Stimulated activated CD4-positive, alpha-beta T cell treated with anti-CD3 and anti-CD28 coated beads, Interleukin-1b, Interleukin-23, amount 100 ng/mL, for 1 hour (primary cell): ENCODE data around the gene TCF20.
A peak's percentile ranks its signal among the peaks of the same experiment; 100 is the strongest.

Experiments
- DNase-seq, 2 donors: peaks; one replicate each; pipeline ENCODE4 v3.0.0-alpha.2; 2020; ENCODE audit warnings: low read depth in 2 of 2

The TCF20 gene

GRCh38 chr22:42282252-42282942 lies 11.9 kb upstream of the TCF20 start:
- DNase-seq, result no peak

DNA sequence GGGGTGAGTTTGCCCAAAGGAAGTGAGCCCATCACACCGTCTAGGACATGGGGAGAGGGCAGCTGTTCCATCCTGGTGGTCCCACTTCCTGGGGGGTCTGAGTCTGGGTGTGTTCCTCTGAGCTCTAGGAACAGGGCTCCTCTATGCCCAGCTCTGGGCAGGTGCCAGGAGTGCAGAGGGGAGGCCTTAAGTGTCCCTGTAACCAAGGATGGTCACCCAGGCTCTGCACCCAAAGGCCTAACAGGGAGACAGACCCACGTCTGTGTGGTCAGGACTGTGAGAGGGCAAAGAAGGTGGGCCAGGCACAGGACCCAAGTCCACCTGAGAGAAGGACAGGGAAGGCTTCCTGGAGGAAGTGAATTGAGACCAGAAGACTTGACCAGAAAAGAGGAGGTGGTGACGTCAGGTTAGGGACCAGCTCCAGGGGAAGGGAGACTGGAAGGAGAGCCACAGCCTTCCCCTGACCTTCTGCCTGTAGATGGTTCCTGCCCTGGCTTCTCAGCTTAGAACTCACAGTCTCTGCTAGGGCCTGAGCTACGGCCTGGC lies 11.3 kb upstream of the TCF20 start:
- no peak for DNase-seq

GRCh38 chr22:42281284-42281683 lies 10.8 kb upstream of the TCF20 start:
- no peak for DNase-seq

GRCh38 chr22:42280836-42281235 lies 10.4 kb upstream of the TCF20 start:
- no peak for DNase-seq

GRCh38 chr22:42280140-42280539 lies 9.7 kb upstream of the TCF20 start:
- no peak for DNase-seq

DNA sequence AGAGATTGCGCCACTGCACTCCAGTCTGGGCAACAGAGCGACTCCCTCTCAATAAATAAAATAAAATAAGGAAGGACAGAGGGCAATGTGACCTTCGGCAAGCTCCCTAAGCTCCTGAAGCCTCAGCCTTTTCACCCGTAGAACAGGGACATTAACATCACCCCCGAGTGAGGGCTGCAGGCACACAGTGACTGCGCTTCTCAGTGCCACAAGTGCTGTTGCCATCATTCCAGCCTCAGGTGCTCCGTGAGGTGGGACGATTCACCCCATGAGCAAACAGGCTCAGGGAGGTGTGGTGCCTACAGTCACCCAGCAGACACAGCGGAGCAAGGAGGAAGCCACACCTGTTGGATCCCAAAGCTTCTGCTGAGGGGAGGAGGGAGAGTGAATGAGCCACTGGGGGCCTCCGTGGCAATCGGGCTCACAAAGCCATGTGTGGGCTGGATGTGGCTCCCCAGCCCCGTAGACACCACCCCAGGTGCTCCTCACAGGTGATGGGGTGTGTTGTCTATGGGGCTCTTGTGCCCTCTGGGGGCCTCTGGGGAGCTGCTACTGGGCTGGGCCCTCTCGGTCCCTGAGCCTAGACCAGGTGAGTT lies 9.1 kb upstream of the TCF20 start:
- DNase-seq, result no peak

- DNase-seq, result no peak
These were observed 7.7 kb upstream of the TCF20 start for GRCh38 chr22:42277988-42278776.

- no peak for DNase-seq
These were observed 6.8 kb upstream of the TCF20 start for GRCh38 chr22:42277232-42277753.

DNA sequence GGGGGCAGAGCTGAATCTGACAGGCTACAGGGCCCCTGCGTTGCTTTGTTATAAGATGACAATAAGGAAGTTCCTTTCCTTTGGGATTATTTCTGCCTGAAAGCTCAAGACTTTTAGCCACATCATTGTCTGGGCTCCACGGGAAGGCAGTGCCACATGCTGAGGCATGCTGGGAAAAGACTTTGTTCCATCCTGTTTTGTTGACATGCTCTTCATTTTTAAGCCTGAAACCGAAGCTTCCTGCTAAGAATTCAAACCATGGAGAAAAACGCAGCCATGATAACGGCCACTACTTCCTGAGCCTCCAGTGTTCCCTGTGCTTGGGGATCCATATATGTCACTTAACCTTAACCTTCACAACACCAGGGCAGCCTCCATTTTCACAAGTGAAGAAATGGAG lies 5.5 kb upstream of the TCF20 start:
- no peak for DNase-seq

GRCh38 chr22:42275176-42275575 lies 4.7 kb upstream of the TCF20 start:
- DNase-seq, result no peak

DNA sequence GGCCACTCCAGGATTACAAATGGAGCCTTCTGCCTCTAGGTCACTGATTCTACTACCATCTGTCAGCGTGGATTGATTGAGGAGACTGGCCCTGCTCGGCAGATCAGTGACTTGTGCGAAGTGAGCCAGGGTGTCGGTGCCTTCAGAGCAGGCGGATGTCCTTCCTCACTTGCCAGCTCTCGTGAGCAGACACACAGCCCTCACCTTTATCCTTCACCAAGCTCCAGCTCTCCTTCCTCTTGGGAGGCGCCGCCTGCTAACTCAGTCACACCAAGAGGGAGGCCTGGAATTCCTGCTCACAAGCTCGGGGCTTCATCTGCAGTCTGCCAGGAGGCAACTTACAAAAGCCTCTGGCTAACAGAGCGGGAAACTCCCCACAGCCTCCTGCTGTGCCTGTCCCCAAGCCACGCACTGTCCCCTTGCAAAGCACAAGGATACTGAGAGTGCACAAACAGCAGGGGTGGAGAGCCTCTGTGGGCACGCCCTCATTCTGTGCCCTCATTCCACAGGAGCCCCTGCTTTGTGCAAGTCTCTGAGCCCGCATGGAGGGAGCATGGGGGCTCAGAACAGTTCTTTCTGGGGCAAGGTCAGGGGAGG lies 3.5 kb upstream of the TCF20 start:
- no peak for DNase-seq

GRCh38 chr22:42272431-42272999 lies 2.1 kb upstream of the TCF20 start:
- no peak for DNase-seq

GRCh38 chr22:42271906-42272305 lies 1.5 kb upstream of the TCF20 start:
- no peak for DNase-seq

DNA sequence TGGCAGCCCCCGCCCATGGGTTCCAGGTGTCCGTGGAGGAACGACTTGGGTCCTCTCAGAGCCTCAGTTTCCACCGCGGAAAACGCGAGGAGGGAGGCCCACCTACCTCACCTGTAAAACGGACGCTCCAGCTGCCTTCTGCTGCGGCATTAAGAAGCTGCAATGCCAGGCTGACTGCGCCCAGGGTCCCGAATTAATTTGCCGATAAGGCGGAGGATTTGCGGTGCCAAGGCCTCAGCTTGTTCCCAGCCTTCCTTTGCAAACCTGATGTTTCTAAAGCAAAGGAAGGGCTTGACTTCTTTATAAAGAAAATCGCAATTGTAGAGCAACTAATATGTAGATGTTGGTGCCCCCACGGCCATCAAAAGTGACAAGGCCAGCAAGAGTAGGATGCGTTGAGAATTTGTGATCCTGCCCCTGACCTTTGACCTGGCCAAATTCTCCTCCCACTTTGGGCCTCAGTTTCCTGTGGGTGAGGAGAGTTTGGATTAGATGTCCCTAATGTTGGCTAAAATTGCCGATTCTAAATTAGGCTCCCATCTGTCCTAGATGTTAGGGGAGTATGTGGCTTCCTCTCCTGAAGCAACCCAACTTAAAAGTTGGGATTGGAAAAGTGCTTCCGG lies 849 bp upstream of the TCF20 start:
- DNase-seq, result no peak

GRCh38 chr22:42270176-42270509 lies 310 bp downstream of the TCF20 start:
- DNase-seq, result peak in 1 of 2 donors; percentile 13

DNA sequence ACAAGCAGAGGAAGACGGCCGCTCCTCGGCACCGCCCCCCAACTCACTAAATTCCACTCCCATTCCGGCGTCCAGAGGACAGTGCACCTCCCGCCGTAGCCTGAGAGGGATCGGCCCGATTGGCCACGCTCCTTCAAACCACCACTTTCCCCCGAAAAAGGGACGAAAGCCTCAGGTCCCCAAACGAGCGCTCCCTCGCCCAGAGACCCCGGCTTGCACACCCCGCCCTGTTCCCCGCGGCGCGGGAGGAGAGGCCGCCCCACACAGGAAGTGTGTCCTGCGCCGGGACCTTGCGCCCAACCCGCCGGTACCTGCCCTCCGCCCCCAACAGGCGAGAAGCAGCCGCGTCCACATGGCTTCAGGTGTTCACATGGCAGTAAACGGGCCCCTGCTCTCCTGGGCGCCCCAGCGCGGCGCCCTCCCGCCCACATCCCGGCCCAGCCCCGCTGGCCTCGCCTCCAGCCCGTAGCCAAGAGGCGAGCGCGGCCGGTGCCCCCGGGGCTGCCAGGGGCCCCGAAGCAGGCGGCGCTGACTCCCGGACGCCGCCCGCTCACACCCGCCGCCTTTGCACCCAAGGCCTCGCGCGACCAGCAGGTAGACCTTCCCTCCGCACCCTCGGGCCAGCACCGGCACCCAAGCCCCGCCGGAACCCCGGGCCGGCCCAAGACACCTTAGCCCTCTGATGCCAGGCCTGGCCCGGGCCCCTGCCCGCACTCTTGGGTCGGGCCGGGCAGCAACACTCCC lies 849 bp downstream of the TCF20 start:
- peak; percentile 23 to 26 for DNase-seq

GRCh38 chr22:42268852-42269410 lies 1.5 kb downstream of the TCF20 start:
- DNase-seq, result no peak

DNA sequence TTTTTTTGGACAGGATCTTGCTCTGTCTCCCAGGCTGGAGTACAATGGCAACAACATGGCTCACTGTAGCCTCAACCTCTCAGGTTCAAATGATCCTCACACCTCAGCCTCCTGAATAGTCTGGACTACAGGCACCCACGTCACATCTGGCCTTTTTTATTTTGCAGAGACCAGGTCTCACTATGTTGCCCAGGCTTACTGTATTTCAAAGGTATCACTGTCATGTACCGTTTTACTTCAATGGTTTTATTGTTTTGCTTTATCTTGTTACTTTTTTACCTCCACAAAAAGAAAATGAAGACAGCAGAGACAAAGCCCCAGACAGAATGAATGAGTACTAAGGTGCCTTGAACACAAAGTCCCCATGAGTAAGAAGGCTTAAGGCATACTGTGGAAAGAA lies 5.1 kb downstream of the TCF20 start:
- DNase-seq, result no peak

- no peak for DNase-seq
These were observed 6.5 kb downstream of the TCF20 start for GRCh38 chr22:42263944-42264343.

DNA sequence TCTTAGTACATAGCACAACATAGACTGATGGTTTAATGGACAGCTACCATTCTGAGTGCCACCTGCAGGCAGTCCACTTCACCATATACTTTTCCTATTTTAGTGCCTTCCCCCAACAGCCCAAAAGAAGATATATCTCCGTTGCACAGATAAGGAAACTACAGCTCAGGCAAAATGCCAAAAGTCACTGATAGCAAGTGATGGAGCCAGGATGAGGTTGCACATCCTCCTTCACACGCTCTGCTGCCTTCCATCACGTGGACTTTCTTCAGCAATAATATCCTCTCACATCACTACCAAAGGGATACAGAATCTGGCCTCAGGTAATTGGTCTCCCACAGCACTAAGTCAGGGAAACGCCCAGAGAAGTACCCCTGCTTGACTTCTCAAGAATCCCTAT lies 7.5 kb downstream of the TCF20 start:
- DNase-seq, result no peak
